Fibroblast of gingiva (primary cell): Measurements from ENCODE around the gene DLX5.

Experiments used
- DNase-seq: peaks from one replicate; pipeline ENCODE4 v3.0.0-alpha.2; 2011; ENCODE audit warnings: low read depth

The DLX5 gene

GRCh38 chr7:96989859-96990317 is 34.7 kb downstream of the DLX5 start:
- no peak for DNase-seq

- DNase-seq, result no peak
Measured at GRCh38 chr7:96989241-96989858, 35.3 kb downstream of the DLX5 start.

DNA sequence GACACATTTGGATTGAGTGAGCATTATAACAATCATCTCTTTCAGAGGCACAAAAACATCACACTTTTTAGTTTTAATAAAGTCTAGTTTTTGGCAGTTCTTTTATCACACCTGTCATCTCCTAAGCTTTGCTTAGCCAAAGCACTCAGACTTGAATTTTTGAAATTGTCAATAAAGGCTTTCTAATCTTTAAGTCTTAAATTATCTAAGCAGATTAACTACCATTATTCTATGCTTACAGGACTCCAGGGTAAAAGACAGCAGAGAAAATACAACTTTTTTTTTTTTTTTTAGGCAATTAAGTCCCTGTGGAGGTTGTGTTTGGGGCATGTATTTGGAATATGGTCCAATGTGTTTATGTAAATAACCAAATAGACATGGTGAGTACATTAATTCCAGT is 36.9 kb downstream of the DLX5 start:
- DNase-seq, result no peak

DNA sequence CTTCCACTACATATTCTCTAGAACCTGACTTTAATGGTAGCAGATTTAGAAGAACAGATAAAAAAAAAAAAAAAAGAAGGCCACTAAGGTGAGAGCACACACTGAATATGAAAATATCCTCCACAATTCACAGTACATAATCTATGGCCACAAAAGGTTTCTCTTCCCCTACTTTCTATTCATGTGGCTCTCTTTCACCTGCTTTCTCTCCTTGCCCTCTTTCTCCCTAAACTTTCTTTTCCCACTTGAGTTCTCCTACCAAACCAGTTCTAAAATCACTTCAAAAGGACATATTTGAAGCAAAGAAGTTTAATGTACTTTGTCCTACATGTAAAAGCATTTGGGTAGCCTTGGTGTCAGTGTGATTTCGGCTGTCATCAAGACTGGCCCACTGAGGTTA is 37.7 kb downstream of the DLX5 start:
- DNase-seq, result no peak

DNA sequence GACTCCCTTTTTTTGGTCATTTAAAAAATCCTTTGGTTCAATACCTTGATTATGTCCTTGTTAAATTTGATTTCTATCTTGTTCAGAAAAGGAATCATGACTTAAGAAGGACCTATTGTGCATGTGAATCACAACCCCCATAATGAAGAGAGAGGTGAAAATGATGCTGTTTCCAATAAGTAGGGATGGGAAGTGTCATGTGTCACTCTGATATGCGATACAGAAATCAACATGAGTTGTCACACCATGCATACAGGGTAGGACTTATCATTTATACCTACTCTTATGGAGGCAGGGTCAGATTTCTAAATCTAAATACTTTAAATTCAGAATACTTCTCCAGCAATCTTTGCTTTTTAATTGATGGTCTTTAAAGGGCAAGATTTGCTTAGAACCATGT is 38.6 kb downstream of the DLX5 start:
- DNase-seq, result no peak

- DNase-seq, result no peak
Measured at GRCh38 chr7:96982586-96982985, 42.0 kb downstream of the DLX5 start.

GRCh38 chr7:96979551-96980276 is 44.9 kb downstream of the DLX5 start:
- DNase-seq, result no peak

- DNase-seq, result no peak
Measured at GRCh38 chr7:96977445-96977844, 47.2 kb downstream of the DLX5 start.

- DNase-seq, result no peak
Measured at GRCh38 chr7:96976106-96976505, 48.5 kb downstream of the DLX5 start.

DNA sequence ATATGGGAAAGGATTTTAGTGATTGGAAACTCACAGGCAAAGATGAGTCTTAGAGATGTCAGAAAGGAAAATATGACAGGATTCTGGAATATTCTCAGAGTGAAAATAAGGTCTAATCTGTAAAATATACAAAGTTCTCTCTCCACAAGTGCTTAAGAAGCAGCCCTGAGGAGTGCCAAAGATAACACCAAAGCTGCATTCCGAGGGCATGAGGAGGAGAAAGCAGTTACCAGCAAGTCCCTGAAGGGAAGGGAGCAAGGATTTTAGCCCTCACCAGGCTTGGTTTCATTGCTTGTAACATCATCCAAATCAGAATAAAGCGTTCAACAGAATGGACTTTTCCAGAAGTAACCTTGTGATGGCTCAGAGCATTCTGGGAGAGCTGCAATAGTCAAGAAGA is 50.6 kb downstream of the DLX5 start:
- DNase-seq, result no peak

DNA sequence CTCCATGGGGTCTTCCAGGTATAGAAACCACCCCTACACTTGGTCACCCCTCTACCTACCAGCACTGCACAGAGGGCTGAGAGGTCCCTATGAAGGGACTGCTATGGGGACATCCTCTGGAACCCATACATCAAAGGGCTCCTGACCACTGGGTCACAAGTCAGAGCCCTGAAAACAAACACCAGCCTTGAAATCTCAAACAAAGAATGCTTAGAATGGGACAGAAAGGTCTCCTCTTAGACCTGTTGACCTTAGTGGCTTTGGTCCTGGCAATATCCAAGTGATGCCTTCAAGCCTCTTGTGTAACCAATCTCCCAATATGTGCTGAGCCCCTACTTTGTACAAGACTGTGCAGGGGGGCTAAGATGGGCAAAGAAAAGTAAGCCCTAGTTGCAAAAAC is 53.9 kb downstream of the DLX5 start:
- DNase-seq, result no peak
